ENCODE measurements around the gene ASTN2.

ASTN2 gene

GRCh38 chr9:116644091-116644688 is 770.7 kb downstream of the ASTN2 start:
- no peak for DNase-seq (ENCODE audit: low read depth in 1 of 2, low spot score in 1 of 2)

GRCh38 chr9:116643691-116644090 is 771.2 kb downstream of the ASTN2 start:
- no peak for DNase-seq (ENCODE audit: low read depth in 1 of 2, low spot score in 1 of 2)

- no peak for DNase-seq (ENCODE audit: low read depth in 1 of 2, low spot score in 1 of 2)
Measured at GRCh38 chr9:116641292-116642059, 773.4 kb downstream of the ASTN2 start.

- no peak for DNase-seq (ENCODE audit: low read depth in 1 of 2, low spot score in 1 of 2)
Measured at GRCh38 chr9:116639251-116639741, 775.6 kb downstream of the ASTN2 start.

- DNase-seq (ENCODE audit: low read depth in 1 of 2, low spot score in 1 of 2), result no peak
Measured at GRCh38 chr9:116635908-116636307, 778.9 kb downstream of the ASTN2 start.

GRCh38 chr9:116632990-116633838 is 781.6 kb downstream of the ASTN2 start:
- no peak for DNase-seq (ENCODE audit: low read depth in 1 of 2, low spot score in 1 of 2)

GRCh38 chr9:116629634-116630033 is 785.2 kb downstream of the ASTN2 start:
- no peak for DNase-seq (ENCODE audit: low read depth in 1 of 2, low spot score in 1 of 2)

GRCh38 chr9:116628716-116629115 is 786.1 kb downstream of the ASTN2 start:
- no peak for DNase-seq (ENCODE audit: low read depth in 1 of 2, low spot score in 1 of 2)

GRCh38 chr9:116627433-116627832 is 787.4 kb downstream of the ASTN2 start:
- DNase-seq (ENCODE audit: low read depth in 1 of 2, low spot score in 1 of 2), result no peak

GRCh38 chr9:116626762-116627161 is 788.1 kb downstream of the ASTN2 start:
- DNase-seq (ENCODE audit: low read depth in 1 of 2, low spot score in 1 of 2), result no peak

- DNase-seq (ENCODE audit: low read depth in 1 of 2, low spot score in 1 of 2), result no peak
Measured at GRCh38 chr9:116623715-116624114, 791.1 kb downstream of the ASTN2 start.

GRCh38 chr9:116617389-116617788 is 797.5 kb downstream of the ASTN2 start:
- DNase-seq (ENCODE audit: low read depth in 1 of 2, low spot score in 1 of 2), result no peak

GRCh38 chr9:116616304-116616914 is 798.4 kb downstream of the ASTN2 start:
- no peak for DNase-seq (ENCODE audit: low read depth in 1 of 2, low spot score in 1 of 2)

GRCh38 chr9:116608064-116608463 is 806.8 kb downstream of the ASTN2 start:
- DNase-seq (ENCODE audit: low read depth in 1 of 2, low spot score in 1 of 2), result no peak

GRCh38 chr9:116605904-116606341 is 808.9 kb downstream of the ASTN2 start:
- DNase-seq (ENCODE audit: low read depth in 1 of 2, low spot score in 1 of 2), result no peak

- no peak for DNase-seq (ENCODE audit: low read depth in 1 of 2, low spot score in 1 of 2)
Measured at GRCh38 chr9:116605060-116605459, 809.8 kb downstream of the ASTN2 start.

GRCh38 chr9:116604251-116604650 is 810.6 kb downstream of the ASTN2 start:
- DNase-seq (ENCODE audit: low read depth in 1 of 2, low spot score in 1 of 2), result no peak

GRCh38 chr9:116599342-116599884 is 815.4 kb downstream of the ASTN2 start:
- no peak for DNase-seq (ENCODE audit: low read depth in 1 of 2, low spot score in 1 of 2)

GRCh38 chr9:116596646-116597045 is 818.2 kb downstream of the ASTN2 start:
- DNase-seq (ENCODE audit: low read depth in 1 of 2, low spot score in 1 of 2), result no peak

- DNase-seq (ENCODE audit: low read depth in 1 of 2, low spot score in 1 of 2), result no peak
Measured at GRCh38 chr9:116594547-116594946, 820.3 kb downstream of the ASTN2 start.

GRCh38 chr9:116592970-116593369 is 821.9 kb downstream of the ASTN2 start:
- no peak for DNase-seq (ENCODE audit: low read depth in 1 of 2, low spot score in 1 of 2)

Data from stimulated activated CD4-positive, alpha-beta T cell treated with anti-CD3 and anti-CD28 coated beads, Interleukin-15, amount 100 ng/mL, for 1 hour (primary cell).